Kasumi-1 (cell line): Measurements from ENCODE around the gene ADNP2.

ENCODE experiments used
- DNase-seq, 2 experiments: peaks; one replicate each; lab custom pipeline; 2025; lab: John Stamatoyannopoulos, UW

Gene ADNP2

GRCh38 chr18:80170395-80171053 lies 61.5 kb downstream of the ADNP2 start:
- no peak for DNase-seq

DNA sequence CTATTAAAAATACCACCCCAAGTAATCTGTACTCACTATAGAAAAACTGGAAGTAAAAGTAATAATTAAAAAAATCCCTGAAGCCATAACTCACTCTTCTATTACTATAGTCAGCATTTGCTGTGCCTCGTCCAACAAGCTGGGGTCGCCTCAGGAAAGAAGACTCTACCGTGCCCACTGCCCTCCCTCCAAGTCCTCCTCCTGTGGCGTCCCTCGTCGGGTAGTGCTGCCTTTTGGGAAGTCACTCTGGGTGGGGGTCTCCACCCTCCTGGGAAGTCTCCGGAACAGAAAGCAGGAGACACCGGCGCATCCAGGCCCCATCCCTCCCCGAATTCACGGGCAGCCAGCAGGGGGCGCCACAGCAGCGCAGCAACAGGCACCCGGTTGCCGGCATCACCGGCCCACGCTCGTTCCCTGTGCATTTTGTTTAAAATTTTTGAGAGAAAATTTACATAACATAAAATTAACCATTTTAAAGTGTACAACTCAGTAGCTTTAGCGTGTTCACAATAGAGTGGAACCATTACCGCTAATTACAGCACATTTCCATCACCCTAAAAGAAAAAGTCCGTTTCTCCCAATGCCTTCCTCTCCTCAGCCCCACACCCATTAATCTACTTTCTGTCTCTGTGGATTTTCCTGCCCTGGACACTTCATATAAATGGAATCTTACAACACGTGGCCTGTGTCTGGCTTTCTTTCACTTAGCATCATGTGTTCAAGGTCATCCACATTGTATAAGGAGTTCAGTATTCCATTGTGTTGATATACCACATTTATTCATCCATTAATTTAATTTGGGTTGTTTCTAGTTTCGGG lies 62.2 kb downstream of the ADNP2 start:
- no peak for DNase-seq

- DNase-seq: no peak
Measured at GRCh38 chr18:80172056-80172455, 63.0 kb downstream of the ADNP2 start.

GRCh38 chr18:80173060-80173459 lies 64.0 kb downstream of the ADNP2 start:
- DNase-seq: no peak

DNA sequence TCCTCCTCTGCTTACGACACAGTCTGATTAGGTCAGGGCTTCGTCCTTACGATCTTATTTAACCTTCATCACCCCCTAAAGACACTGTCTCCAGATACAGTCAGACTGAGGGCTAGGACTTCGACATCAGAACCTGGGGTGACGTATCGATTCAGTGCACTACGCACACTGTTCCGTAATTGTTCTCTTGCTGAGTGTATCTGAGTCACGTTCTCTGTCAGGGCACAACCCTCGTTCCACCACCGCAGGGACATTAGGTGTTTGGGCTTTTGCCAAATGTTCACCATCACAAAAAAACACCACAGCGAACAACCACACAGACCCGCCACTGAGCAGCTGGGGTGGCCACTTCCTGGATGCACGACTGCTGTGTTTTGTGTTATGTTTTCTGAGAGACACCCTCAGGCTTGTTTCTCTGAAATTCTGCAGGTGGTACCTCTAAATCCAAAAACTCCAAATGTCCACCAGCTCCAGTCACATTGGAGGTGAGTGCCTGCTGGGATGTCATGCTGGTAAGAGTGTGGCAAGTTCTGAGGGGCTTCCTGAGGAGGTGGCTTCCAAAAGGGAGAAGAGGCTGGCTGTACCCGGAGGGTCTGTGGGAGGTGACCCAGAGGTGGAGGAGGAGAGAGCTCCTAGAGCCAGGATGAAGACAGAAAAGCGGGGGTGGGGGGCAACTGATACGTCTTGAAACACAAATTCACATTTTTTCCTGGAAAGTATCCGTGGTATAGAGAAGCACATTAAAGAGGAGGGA lies 66.6 kb downstream of the ADNP2 start:
- DNase-seq: no peak

DNA sequence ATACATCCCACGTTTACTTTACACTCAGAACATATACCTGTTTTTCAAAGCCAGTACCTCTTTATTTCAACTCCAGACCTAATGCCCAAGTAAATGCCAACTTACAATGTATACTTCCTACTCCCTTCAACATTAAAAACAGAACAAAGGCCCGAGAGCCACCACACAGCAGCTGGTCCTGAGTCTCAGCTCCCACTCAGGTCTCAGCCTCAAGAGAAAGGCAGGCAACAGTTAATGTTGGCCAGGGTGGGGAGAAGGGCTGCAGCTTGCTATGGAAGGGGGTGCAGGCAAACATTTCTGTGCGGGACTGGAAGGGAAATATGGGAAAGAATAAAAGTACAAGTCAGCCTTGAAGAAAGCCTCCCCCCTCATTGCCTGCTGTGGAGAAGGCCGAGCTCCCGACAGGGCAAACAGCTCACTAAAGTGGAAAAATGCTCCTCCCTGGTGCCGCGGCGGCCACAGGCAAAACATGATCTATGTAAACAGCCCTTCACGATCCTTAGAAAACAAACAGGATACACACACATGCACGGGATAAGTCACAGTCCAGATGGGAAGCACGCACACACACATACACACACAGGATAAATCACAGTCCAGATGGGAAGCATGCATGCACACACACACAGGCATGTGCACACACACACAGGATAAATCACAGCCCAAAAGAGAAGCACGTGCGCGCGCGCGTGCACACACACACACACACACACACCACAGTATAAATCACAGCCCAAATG lies 67.4 kb downstream of the ADNP2 start:
- no peak for DNase-seq

DNA sequence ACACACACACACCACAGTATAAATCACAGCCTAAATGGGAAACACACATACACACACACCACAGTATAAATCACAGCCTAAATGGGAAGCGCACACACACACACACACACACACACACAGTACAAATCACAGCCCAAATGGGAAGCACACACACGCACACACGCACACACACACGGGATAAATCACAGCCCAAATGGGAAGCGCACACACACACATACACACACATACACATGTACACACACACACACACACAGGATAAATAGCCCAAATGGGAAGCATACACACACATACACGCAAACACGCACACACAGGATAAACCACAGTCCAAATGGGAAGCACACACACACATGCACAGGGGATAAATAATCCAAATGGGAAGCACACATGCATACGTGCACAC lies 68.1 kb downstream of the ADNP2 start:
- DNase-seq: no peak

- no peak for DNase-seq
Measured at GRCh38 chr18:80178935-80179818, 70.1 kb downstream of the ADNP2 start.

GRCh38 chr18:80179857-80180558 lies 70.9 kb downstream of the ADNP2 start:
- DNase-seq: no peak

- no peak for DNase-seq
Measured at GRCh38 chr18:80180778-80181564, 71.9 kb downstream of the ADNP2 start.

DNA sequence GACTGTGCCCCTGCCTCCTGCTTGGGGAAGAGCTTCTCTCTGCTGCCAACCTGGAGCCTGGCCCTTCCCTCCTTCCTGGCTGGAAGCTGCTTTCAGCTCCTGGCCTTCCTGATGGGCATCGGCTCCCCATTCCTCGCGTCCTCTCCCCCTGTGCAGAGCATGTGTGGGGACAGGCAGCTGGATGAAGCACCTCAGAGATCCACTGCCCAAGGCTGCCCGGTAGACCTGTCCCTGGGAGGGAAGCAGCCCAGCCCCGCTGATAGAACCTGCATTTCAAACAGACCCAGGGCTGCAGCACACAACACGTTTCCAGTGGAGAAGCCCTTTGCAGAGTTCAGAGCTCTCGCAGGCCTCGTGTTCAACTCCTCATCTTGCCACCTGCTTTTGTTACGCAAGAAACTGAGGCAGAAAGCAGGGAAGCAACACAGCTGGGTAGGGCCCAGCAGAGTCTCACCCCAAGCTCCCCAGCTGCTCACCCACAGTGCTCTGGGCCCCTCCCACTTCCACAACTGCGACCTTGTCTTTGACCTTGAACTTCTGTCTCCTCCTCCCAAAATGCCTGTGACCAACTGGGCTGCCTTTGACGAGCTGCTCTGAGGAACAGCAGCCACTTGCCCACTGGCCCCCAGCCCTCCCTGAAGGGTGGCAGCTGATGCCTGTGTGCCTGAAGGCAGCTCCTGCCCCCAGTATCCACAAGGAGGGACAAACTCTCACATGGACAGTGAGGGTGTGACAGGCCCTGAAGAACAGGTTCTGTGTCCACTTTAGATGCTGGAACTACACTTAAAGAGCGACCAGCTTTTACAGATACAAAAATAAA lies 72.8 kb downstream of the ADNP2 start:
- no peak for DNase-seq

- no peak for DNase-seq
Measured at GRCh38 chr18:80182855-80183254, 73.8 kb downstream of the ADNP2 start.

- no peak for DNase-seq
Measured at GRCh38 chr18:80183273-80184050, 74.4 kb downstream of the ADNP2 start.

GRCh38 chr18:80184243-80184772 lies 75.2 kb downstream of the ADNP2 start:
- DNase-seq: no peak

- no peak for DNase-seq
Measured at GRCh38 chr18:80185545-80185944, 76.5 kb downstream of the ADNP2 start.

- no peak for DNase-seq
Measured at GRCh38 chr18:80187956-80188642, 79.0 kb downstream of the ADNP2 start.
